DOHH2 (cell line): ENCODE data around the gene PHF2.

Experiments
- H3F3A ChIP-seq: fragments of 200-600 bp; sonication (generic), shearing (Covaris generic); 2 replicates; pipeline ENCODE4 v1.6.0; 2016; ENCODE audit warnings: antibody characterized with exemption, mild to moderate bottlenecking; ENCODE audit not compliant: control insufficient read depth, insufficient read depth
- H3K27ac ChIP-seq: fragments of 200-600 bp; sonication (generic); 2 replicates; pipeline ENCODE4 v1.5.1; 2014; ENCODE audit warnings: low read depth, mild to moderate bottlenecking, low read length, moderate library complexity
- H3K27me3 ChIP-seq: fragments of 200-600 bp; sonication (generic); 2 replicates; pipeline ENCODE4 v1.6.1; 2014; ENCODE audit warnings: mild to moderate bottlenecking, low read length, mixed read lengths; ENCODE audit not compliant: control insufficient read depth
- H3K36me3 ChIP-seq: fragments of 200-600 bp; sonication (generic); 2 replicates; pipeline ENCODE4 v1.6.1; 2014; ENCODE audit warnings: mild to moderate bottlenecking, low read length, moderate library complexity, mixed read lengths; ENCODE audit not compliant: control insufficient read depth
- H3K4me1 ChIP-seq: fragments of 200-600 bp; sonication (generic); 2 replicates; pipeline ENCODE4 v1.6.1; 2014; ENCODE audit warnings: mild to moderate bottlenecking, low read length, mixed read lengths; ENCODE audit not compliant: control insufficient read depth
- H3K4me2 ChIP-seq: fragments of 200-600 bp; sonication (generic); 2 replicates; pipeline ENCODE4 v1.6.0; 2014; ENCODE audit warnings: mild to moderate bottlenecking, low read length, moderate library complexity
- H3K4me3 ChIP-seq: fragments of 200-600 bp; sonication (generic); 2 replicates; pipeline ENCODE4 v1.5.1; 2014; ENCODE audit warnings: mild to moderate bottlenecking, low read length, mixed read lengths
- H3K79me2 ChIP-seq: fragments of 200-600 bp; sonication (generic); 2 replicates; pipeline ENCODE4 v1.6.1; 2014; ENCODE audit warnings: mild to moderate bottlenecking, low read length, mixed read lengths; ENCODE audit not compliant: control insufficient read depth
- H3K9me2 ChIP-seq: fragments of 200-600 bp; sonication (generic); replicated peaks from 2 replicates; pipeline ENCODE4 v1.6.1; 2014; ENCODE audit warnings: mild to moderate bottlenecking, low read length, mixed read lengths; ENCODE audit not compliant: control insufficient read depth
- H3K9me3 ChIP-seq: fragments of 200-600 bp; sonication (generic); 2 replicates; pipeline ENCODE4 v1.6.1; 2014; ENCODE audit warnings: antibody characterized with exemption, low read length, mixed read lengths; ENCODE audit not compliant: control insufficient read depth, insufficient read depth
- H4K20me1 ChIP-seq: fragments of 200-600 bp; sonication (generic); 2 replicates; pipeline ENCODE4 v1.6.0; 2014; ENCODE audit warnings: low read depth, mild to moderate bottlenecking, antibody characterized with exemption, low read length, moderate library complexity; ENCODE audit not compliant: control insufficient read depth, insufficient read depth
- CTCF ChIP-seq: fragments of 200-600 bp; sonication (generic); IDR thresholded peaks from one replicate; pipeline ENCODE4 v1.5.1; 2014; ENCODE audit warnings: antibody characterized with exemption, mild to moderate bottlenecking, low read depth, low read length; ENCODE audit not compliant: poor library complexity, severe bottlenecking
- EZH2phosphoT487 ChIP-seq: fragments of 200-600 bp; sonication (generic); IDR thresholded peaks from 2 replicates; pipeline ENCODE4 v1.6.1; 2017; ENCODE audit warnings: borderline replicate concordance, mild to moderate bottlenecking, antibody characterized with exemption, low read length, moderate library complexity, mixed read lengths

The PHF2 gene

DNA sequence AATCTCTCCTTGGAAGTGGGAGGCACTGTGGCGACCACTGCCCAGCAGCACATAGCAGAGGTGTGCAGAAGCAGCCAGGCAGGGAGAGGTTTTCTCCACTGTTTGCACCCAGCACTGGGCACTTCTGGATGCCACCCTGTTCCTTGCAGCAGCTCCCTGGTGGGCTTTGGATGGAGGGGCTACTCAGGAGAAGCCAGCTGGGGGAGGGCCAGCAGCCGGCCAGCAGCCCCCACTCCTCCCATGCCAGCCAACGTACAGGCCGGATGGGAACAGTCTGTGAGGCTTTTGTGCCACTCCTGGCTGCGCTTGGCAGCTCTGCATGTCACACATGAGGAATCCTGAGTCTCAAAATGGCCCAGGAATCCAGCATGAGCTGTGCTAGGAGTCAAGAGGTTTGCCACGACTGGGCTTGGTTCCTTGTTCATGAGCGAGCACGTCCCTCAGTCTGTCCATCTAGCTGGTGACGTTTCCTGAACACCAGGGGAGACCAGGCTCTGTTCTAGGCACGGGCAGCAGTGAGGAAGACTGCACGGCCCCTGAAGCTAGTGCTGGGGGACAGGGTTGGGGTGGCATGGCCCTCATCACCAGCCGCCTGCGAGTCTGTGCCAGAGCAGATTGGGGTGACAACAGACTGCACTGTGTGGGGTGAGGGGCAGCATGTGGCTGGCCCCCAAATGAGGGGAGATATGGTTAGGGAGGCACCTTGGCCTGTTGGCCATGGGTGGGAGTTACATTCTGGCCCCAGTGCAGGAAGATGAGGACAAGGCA is 10.1 kb downstream of the PHF2 start:
- no peaks in the 10 kb centered on the region for H3K27me3 ChIP-seq
- H4K20me1 ChIP-seq: 0 out of 2 replicates have a peak, but pooled peaks cover 6% of the 10 kb centered on the region
- no peak overlapping the region for H3K27ac ChIP-seq
- no peak overlapping the region for H3K4me2 ChIP-seq
- H3K9me2 ChIP-seq: no peaks in the 10 kb centered on the region
- H3K79me2 ChIP-seq: peaks cover 90% of the 10 kb centered on the region
- H3F3A ChIP-seq: no peaks in the 10 kb centered on the region
- no peaks in the 10 kb centered on the region for H3K9me3 ChIP-seq
- no peaks in the 10 kb centered on the region for H3K4me1 ChIP-seq
- no peak overlapping the region for H3K4me3 ChIP-seq
- H3K36me3 ChIP-seq: no peaks in the 10 kb centered on the region
- TF ChIP-seq EZH2phosphoT487 (no peak), CTCF (no peak)

DNA sequence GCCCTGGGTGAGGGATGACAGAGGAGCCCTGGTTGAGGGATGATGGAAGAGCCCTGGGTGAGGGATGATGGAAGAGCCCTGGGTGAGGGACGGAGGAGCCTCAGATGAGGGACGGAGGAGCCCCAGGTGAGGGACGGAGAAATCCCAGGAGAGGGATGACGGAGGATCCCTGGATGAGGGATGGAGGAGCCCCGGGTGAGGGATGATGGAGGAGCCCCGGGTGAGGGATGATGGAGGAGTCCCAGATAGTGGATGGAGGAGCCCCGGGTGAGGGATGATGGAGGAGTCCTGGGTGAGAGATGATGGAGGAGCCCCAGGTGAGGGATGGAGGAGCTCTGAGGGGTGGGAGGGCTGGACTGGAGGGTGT is 10.9 kb downstream of the PHF2 start:
- H3K4me3 ChIP-seq: no peak overlapping the region
- H3K4me1 ChIP-seq: no peaks in the 10 kb centered on the region
- H4K20me1 ChIP-seq: 0 out of 2 replicates have a peak, but pooled peaks cover 9% of the 10 kb centered on the region
- H3K9me2 ChIP-seq: no peaks in the 10 kb centered on the region
- H3K9me3 ChIP-seq: no peaks in the 10 kb centered on the region
- TF ChIP-seq EZH2phosphoT487: no peak
- TF ChIP-seq CTCF: no peak
- H3K4me2 ChIP-seq: no peak overlapping the region
- H3K79me2 ChIP-seq: peaks cover 90% of the 10 kb centered on the region
- no peaks in the 10 kb centered on the region for H3F3A ChIP-seq
- H3K36me3 ChIP-seq: no peaks in the 10 kb centered on the region
- no peaks in the 10 kb centered on the region for H3K27me3 ChIP-seq
- no peak overlapping the region for H3K27ac ChIP-seq

DNA sequence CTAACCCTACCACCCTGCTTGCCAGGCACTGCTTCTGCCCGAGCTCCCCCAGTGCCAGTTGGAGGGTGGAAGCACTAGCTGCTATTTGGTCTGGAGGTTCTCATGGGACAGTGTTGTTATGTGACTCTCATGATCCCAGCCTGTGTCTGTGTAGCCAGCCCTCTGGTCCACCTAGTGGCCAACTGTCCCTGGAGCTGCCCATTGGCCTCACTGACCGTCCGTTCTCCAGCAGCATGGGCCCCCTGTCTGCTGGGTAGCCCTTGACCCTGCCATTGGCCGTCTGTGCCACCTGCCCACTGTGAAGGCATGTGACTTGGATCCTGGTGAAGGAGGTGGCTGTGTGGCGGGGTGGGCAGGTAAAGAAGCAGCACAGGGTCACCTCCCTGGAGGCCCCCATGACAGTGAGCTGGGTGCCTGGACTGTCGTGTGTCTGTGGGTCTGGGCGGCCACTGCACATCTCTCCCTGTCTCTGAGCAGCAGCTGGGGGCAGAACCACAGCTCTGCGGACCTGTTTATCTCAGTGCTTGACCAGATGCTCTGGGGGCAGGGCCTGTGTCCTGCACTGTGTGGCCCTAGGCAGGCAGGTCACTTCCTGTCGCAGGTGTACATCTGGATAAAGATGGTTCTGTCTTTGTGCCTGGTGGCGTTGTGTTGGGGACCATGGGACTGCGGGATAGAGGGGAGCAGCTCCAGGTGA is 11.4 kb downstream of the PHF2 start:
- Histone ChIP-seq H3F3A (no peaks in the 10 kb centered on the region), H3K27ac (no peak overlapping the region), H3K36me3 (no peaks in the 10 kb centered on the region), H3K9me2 (no peaks in the 10 kb centered on the region), H3K4me3 (no peak overlapping the region), H3K4me2 (no peak overlapping the region), H4K20me1 (0 out of 2 replicates have a peak, but pooled peaks cover 9% of the 10 kb centered on the region), H3K4me1 (no peaks in the 10 kb centered on the region), H3K9me3 (no peaks in the 10 kb centered on the region), H3K27me3 (no peaks in the 10 kb centered on the region), H3K79me2 (peaks cover 89% of the 10 kb centered on the region)
- TF ChIP-seq CTCF (no peak), EZH2phosphoT487 (no peak)
